Left ventricle myocardium inferior (tissue), 1 donor: ENCODE results near the gene PKNOX2. TPM values are rescaled to one million over a fixed set of nuclear protein-coding genes. Genes with fewer than 3 reads are reported as not detected.
A peak's percentile ranks its signal among the peaks of the same experiment; 100 is the strongest.

ENCODE experiments used
- DNase-seq: peaks from one replicate; pipeline ENCODE4 v3.0.0-alpha.2; 2020
- H3K27ac ChIP-seq: fragments of 200-600 bp; replicated peaks from 2 replicates; pipeline ENCODE4 v1.8.0; 2021
- H3K27me3 ChIP-seq: fragments of 200-600 bp; 2 replicates; pipeline ENCODE4 v1.8.0; 2021; ENCODE audit warnings: low read depth
- H3K36me3 ChIP-seq: fragments of 200-600 bp; 2 replicates; pipeline ENCODE4 v1.8.0; 2021
- H3K4me1 ChIP-seq: fragments of 200-600 bp; 2 replicates; pipeline ENCODE4 v1.8.0; 2021
- H3K4me3 ChIP-seq: fragments of 200-600 bp; 2 replicates; pipeline ENCODE4 v1.8.0; 2021; ENCODE audit warnings: mild to moderate bottlenecking, moderate library complexity
- H3K9me3 ChIP-seq: fragments of 200-600 bp; replicated peaks from 2 replicates; pipeline ENCODE4 v1.8.0; 2021
- CTCF ChIP-seq: fragments of 200-600 bp; IDR thresholded peaks from 2 replicates; pipeline ENCODE4 v1.8.0; 2021; ENCODE audit warnings: antibody characterized with exemption, mild to moderate bottlenecking, borderline replicate concordance
- intact Hi-C: fragments of 100-400 bp; cut with micrococcal nuclease; formaldehyde crosslinking; loops from one replicate; pipeline ENCODE4 v1.11.0; 2022
- total RNA-seq: library from RNA; stranded (reverse); fragmentation: NEBNext Ultra II Directional; extraction: Animal tissue kit (Norgen Biotek cat#: 25700); gene quantifications from one replicate; pipeline ENCODE4 v1.2.1, GENCODE V29; 2021
- donor health status: DM: no; HTN: yes; CAD: no; lungs with severe emphysema.

PKNOX2 gene
- total RNA-seq, 1 donor from 2014 or later = 6.2 TPM

- intact Hi-C loops = no loop called here
- TF ChIP-seq CTCF = no peak
- Histone ChIP-seq H3K4me3 (no peak overlapping the region), H3K36me3 (no peaks in the 10 kb centered on the region), H3K27me3 (no peaks in the 10 kb centered on the region), H3K9me3 (peaks cover 2% of the 10 kb centered on the region), H3K4me1 (peaks cover 25% of the 10 kb centered on the region), H3K27ac (no peak overlapping the region)
- no peak for DNase-seq
These were observed 147.8 kb downstream of the PKNOX2 start for GRCh38 chr11:125312391-125312790.

- intact Hi-C loops = no loop called here
- H3K36me3 ChIP-seq = no peaks in the 10 kb centered on the region
- DNase-seq = no peak
- no peak overlapping the region for H3K4me3 ChIP-seq
- H3K27ac ChIP-seq = no peak overlapping the region
- no peaks in the 10 kb centered on the region for H3K27me3 ChIP-seq
- peaks cover 25% of the 10 kb centered on the region for H3K4me1 ChIP-seq
- TF ChIP-seq CTCF = no peak
- peaks cover 6% of the 10 kb centered on the region for H3K9me3 ChIP-seq
These were observed 148.3 kb downstream of the PKNOX2 start for GRCh38 chr11:125312812-125313211.

GRCh38 chr11:125313271-125314219 is 149.0 kb downstream of the PKNOX2 start:
- no peak for TF ChIP-seq CTCF
- H3K36me3 ChIP-seq = no peaks in the 10 kb centered on the region
- H3K4me3 ChIP-seq = no peak overlapping the region
- no peak overlapping the region for H3K27ac ChIP-seq
- peaks cover 25% of the 10 kb centered on the region for H3K4me1 ChIP-seq
- H3K9me3 ChIP-seq = peaks cover 6% of the 10 kb centered on the region
- no peaks in the 10 kb centered on the region for H3K27me3 ChIP-seq
- no peak for DNase-seq
- intact Hi-C loops = no loop called here

GRCh38 chr11:125314276-125315078 is 149.9 kb downstream of the PKNOX2 start:
- peak overlapping the region; percentile 36 for H3K27ac ChIP-seq
- no peaks in the 10 kb centered on the region for H3K36me3 ChIP-seq
- no peak for TF ChIP-seq CTCF
- peaks cover 25% of the 10 kb centered on the region for H3K4me1 ChIP-seq
- no peaks in the 10 kb centered on the region for H3K27me3 ChIP-seq
- no peak for DNase-seq
- intact Hi-C loops = no loop called here
- H3K9me3 ChIP-seq = peaks cover 6% of the 10 kb centered on the region
- no peak overlapping the region for H3K4me3 ChIP-seq

GRCh38 chr11:125315079-125315740 is 150.7 kb downstream of the PKNOX2 start:
- DNase-seq = peak; percentile 70
- no peak for TF ChIP-seq CTCF
- H3K27ac ChIP-seq = peak overlapping the region; percentile 36
- peaks cover 6% of the 10 kb centered on the region for H3K9me3 ChIP-seq
- H3K4me1 ChIP-seq = peaks cover 25% of the 10 kb centered on the region
- no peaks in the 10 kb centered on the region for H3K36me3 ChIP-seq
- no peak overlapping the region for H3K4me3 ChIP-seq
- intact Hi-C loops = no loop called here
- no peaks in the 10 kb centered on the region for H3K27me3 ChIP-seq
